Neural progenitor cell (in vitro differentiated cells): Measurements from ENCODE around the gene ERC2. TPM values are rescaled to one million over a fixed set of nuclear protein-coding genes. Genes with fewer than 3 reads are reported as not detected.

ENCODE experiments used
- DNase-seq: peaks from one replicate; pipeline ENCODE4 v3.0.0-alpha.2; 2016; ENCODE audit warnings: low spot score
- H2AFZ ChIP-seq: fragments of 200-600 bp; sonication (generic); replicated peaks from 2 replicates; pipeline ENCODE4 v1.6.1; 2016; ENCODE audit warnings: antibody characterized with exemption
- H3F3A ChIP-seq: fragments of 200-600 bp; sonication (generic); 2 replicates; pipeline ENCODE4 v1.6.1; 2016; ENCODE audit warnings: antibody characterized with exemption, low read depth
- H3K27ac ChIP-seq: fragments of 200-600 bp; sonication (generic); 2 replicates; pipeline ENCODE4 v1.5.1; 2016; ENCODE audit warnings: mild to moderate bottlenecking
- H3K27me3 ChIP-seq: fragments of 200-600 bp; sonication (generic); 2 replicates; pipeline ENCODE4 v1.6.1; 2016; ENCODE audit warnings: mild to moderate bottlenecking, moderate library complexity
- H3K36me3 ChIP-seq: fragments of 200-600 bp; sonication (generic); 2 replicates; pipeline ENCODE4 v1.5.1; 2016
- H3K4me1 ChIP-seq: fragments of 200-600 bp; sonication (generic); 2 replicates; pipeline ENCODE4 v1.6.1; 2016; ENCODE audit warnings: mixed run types
- H3K4me2 ChIP-seq: fragments of 200-600 bp; sonication (generic); 2 replicates; pipeline ENCODE4 v1.6.1; 2016
- H3K4me3 ChIP-seq: fragments of 200-600 bp; sonication (generic); 2 replicates; pipeline ENCODE4 v1.5.1; 2016
- H3K79me2 ChIP-seq: fragments of 200-600 bp; sonication (generic); 2 replicates; pipeline ENCODE4 v1.6.1; 2016; ENCODE audit warnings: low read depth
- H3K9ac ChIP-seq: fragments of 200-600 bp; sonication (generic); 2 replicates; pipeline ENCODE4 v1.6.1; 2016
- H3K9me3 ChIP-seq: fragments of 200-600 bp; sonication (generic); 2 replicates; pipeline ENCODE4 v1.5.1; 2016; ENCODE audit warnings: low read depth
- H4K20me1 ChIP-seq: fragments of 200-600 bp; sonication (generic); 2 replicates; pipeline ENCODE4 v1.6.1; 2016; ENCODE audit warnings: low read depth
- H3K27ac Mint-ChIP-seq: 3 replicates; pipeline ENCODE4 v1.8.0; 2021; ENCODE audit warnings: mixed read lengths
- H3K27me3 Mint-ChIP-seq: 2 replicates; pipeline ENCODE4 v1.8.0; 2022; ENCODE audit warnings: low read depth, mild to moderate bottlenecking, inconsistent platforms, moderate library complexity, mixed read lengths; ENCODE audit not compliant: insufficient read depth
- H3K36me3 Mint-ChIP-seq: 3 replicates; pipeline ENCODE4 v1.8.0; 2021; ENCODE audit warnings: mixed read lengths
- H3K4me1 Mint-ChIP-seq: 3 replicates; pipeline ENCODE4 v1.8.0; 2021; ENCODE audit warnings: mixed read lengths
- H3K4me3 Mint-ChIP-seq: 3 replicates; pipeline ENCODE4 v1.8.0; 2021; ENCODE audit warnings: mild to moderate bottlenecking, moderate library complexity, mixed read lengths
- H3K9me3 Mint-ChIP-seq: 3 replicates; pipeline ENCODE4 v1.8.0; 2020; ENCODE audit warnings: mixed read lengths
- EZH2 ChIP-seq: fragments of 200-600 bp; sonication (generic); IDR thresholded peaks from 2 replicates; pipeline ENCODE4 v1.6.1; 2017; ENCODE audit warnings: antibody characterized with exemption, mild to moderate bottlenecking, moderate library complexity
- EZH2phosphoT487 ChIP-seq: fragments of 200-600 bp; sonication (generic); IDR thresholded peaks from 2 replicates; pipeline ENCODE4 v1.6.1; 2017; ENCODE audit warnings: antibody characterized with exemption
- total RNA-seq: library from RNA; depleted of rRNA; stranded (reverse); fragments of >200 nt; gene quantifications from 2 replicates; pipeline ENCODE4 v1.2.3, GENCODE V29; 2015; ENCODE audit warnings: low replicate concordance
- TF ChIP-seq, protein P1 (sequence below): fragments of 200-600 bp; sonication (generic); IDR thresholded peaks from 2 replicates; pipeline ENCODE4 v1.5.1; 2017; ENCODE audit warnings: antibody characterized with exemption, mild to moderate bottlenecking

The ERC2 gene
- total RNA-seq, 1 donor from 2014 or later, result 24.8 TPM

DNA sequence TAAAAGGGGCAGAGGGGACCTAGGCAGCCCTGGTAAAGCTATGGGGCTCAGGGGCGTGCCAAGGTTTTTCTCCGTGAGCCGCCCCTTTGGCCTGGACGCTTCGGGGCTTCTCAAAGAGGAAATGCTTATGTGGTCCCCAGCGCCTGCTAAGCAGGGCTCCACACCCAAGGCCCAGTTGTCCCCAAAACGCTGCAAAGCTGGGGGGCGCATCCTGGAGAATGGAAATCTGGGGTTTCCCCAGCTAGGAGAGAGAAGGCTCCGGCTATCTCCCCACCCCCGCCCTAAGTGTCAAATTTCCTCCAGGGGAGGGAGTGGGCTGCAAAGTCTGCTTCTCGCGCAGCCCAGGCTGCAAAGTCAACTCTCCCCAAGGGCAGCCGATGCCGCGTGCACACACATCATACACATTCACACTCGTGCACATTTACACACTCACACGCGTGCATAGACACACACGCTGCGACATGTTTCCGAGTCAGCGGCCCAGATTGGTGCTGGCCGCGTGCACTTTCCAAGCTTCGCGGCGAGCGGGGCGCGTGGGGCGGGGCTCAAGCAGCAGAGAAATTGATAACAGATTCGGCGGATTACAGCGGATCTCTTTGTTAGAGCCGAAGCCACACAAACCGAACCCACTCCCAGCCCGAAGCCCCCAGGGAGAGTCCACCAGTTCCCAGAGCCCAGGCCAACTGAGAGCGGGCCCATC is 985.6 kb downstream of the ERC2 start:
- H2AFZ ChIP-seq, result peak overlapping the region; percentile 16
- peak overlapping the region; percentile 74 for H3K4me3 ChIP-seq
- H3K36me3 Mint-ChIP-seq, result peaks cover 21% of the 10 kb centered on the region
- H3K27ac Mint-ChIP-seq, result no peak overlapping the region
- DNase-seq, result peak; percentile 60
- peaks cover 54% of the 10 kb centered on the region for H4K20me1 ChIP-seq
- H3K27me3 ChIP-seq, result peaks cover 98% of the 10 kb centered on the region
- peaks cover 46% of the 10 kb centered on the region for H3F3A ChIP-seq
- H3K4me2 ChIP-seq, result peak overlapping the region; percentile 94
- peaks cover 29% of the 10 kb centered on the region for H3K27me3 Mint-ChIP-seq
- peak; percentile 41 for TF ChIP-seq EZH2phosphoT487
- peak; percentile 55 for TF ChIP-seq EZH2
- TF ChIP-seq, protein P1, sequence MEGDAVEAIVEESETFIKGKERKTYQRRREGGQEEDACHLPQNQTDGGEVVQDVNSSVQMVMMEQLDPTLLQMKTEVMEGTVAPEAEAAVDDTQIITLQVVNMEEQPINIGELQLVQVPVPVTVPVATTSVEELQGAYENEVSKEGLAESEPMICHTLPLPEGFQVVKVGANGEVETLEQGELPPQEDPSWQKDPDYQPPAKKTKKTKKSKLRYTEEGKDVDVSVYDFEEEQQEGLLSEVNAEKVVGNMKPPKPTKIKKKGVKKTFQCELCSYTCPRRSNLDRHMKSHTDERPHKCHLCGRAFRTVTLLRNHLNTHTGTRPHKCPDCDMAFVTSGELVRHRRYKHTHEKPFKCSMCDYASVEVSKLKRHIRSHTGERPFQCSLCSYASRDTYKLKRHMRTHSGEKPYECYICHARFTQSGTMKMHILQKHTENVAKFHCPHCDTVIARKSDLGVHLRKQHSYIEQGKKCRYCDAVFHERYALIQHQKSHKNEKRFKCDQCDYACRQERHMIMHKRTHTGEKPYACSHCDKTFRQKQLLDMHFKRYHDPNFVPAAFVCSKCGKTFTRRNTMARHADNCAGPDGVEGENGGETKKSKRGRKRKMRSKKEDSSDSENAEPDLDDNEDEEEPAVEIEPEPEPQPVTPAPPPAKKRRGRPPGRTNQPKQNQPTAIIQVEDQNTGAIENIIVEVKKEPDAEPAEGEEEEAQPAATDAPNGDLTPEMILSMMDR, result no peak
- no peaks in the 10 kb centered on the region for H3K9me3 ChIP-seq
- peaks cover 38% of the 10 kb centered on the region for H3K4me1 Mint-ChIP-seq
- H3K9me3 Mint-ChIP-seq, result no peaks in the 10 kb centered on the region
- peak overlapping the region; percentile 96 for H3K4me3 Mint-ChIP-seq
- no peak overlapping the region for H3K9ac ChIP-seq
- H3K4me1 ChIP-seq, result peaks cover 33% of the 10 kb centered on the region
- H3K27ac ChIP-seq, result no peak overlapping the region
- no peaks in the 10 kb centered on the region for H3K79me2 ChIP-seq
- H3K36me3 ChIP-seq, result no peaks in the 10 kb centered on the region

- peak overlapping the region; percentile 96 for H3K4me3 Mint-ChIP-seq
- H3K4me2 ChIP-seq, result peak overlapping the region; percentile 94
- H3K36me3 ChIP-seq, result no peaks in the 10 kb centered on the region
- H3K79me2 ChIP-seq, result no peaks in the 10 kb centered on the region
- peaks cover 40% of the 10 kb centered on the region for H3F3A ChIP-seq
- H3K27ac Mint-ChIP-seq, result no peak overlapping the region
- no peaks in the 10 kb centered on the region for H3K9me3 Mint-ChIP-seq
- H3K27ac ChIP-seq, result no peak overlapping the region
- H3K9ac ChIP-seq, result no peak overlapping the region
- peaks cover 98% of the 10 kb centered on the region for H3K27me3 ChIP-seq
- TF ChIP-seq EZH2phosphoT487, result peak; percentile 18
- TF ChIP-seq EZH2, result peak; percentile 32
- TF ChIP-seq, protein P1, result peak; percentile 33
- H3K27me3 Mint-ChIP-seq, result peaks cover 29% of the 10 kb centered on the region
- peak overlapping the region; percentile 16 for H2AFZ ChIP-seq
- peak overlapping the region; percentile 74 for H3K4me3 ChIP-seq
- H3K36me3 Mint-ChIP-seq, result peaks cover 27% of the 10 kb centered on the region
- DNase-seq, result peak; percentile 46
- H4K20me1 ChIP-seq, result peaks cover 54% of the 10 kb centered on the region
- peaks cover 38% of the 10 kb centered on the region for H3K4me1 Mint-ChIP-seq
- H3K4me1 ChIP-seq, result peaks cover 33% of the 10 kb centered on the region
- no peaks in the 10 kb centered on the region for H3K9me3 ChIP-seq
Measured at GRCh38 chr3:55481744-55482495, 986.3 kb downstream of the ERC2 start.

- Mint-ChIP-seq H3K27ac (no peak overlapping the region), H3K4me1 (peaks cover 43% of the 10 kb centered on the region), H3K4me3 (peak overlapping the region; percentile 96), H3K36me3 (peaks cover 32% of the 10 kb centered on the region), H3K27me3 (peaks cover 27% of the 10 kb centered on the region), H3K9me3 (no peaks in the 10 kb centered on the region)
- Histone ChIP-seq H2AFZ (peak overlapping the region; percentile 55), H3K4me1 (peaks cover 33% of the 10 kb centered on the region), H3K4me2 (peak overlapping the region; percentile 94), H3K27ac (no peak overlapping the region), H3K36me3 (no peaks in the 10 kb centered on the region), H3K9me3 (no peaks in the 10 kb centered on the region), H3K79me2 (no peaks in the 10 kb centered on the region), H4K20me1 (peaks cover 51% of the 10 kb centered on the region), H3K4me3 (peak overlapping the region; percentile 74), H3K9ac (no peak overlapping the region), H3K27me3 (peaks cover 91% of the 10 kb centered on the region), H3F3A (peaks cover 35% of the 10 kb centered on the region)
- DNase-seq, result peak; percentile 63
- TF ChIP-seq EZH2phosphoT487 (peak; percentile 22), EZH2 (peak; percentile 69)
- TF ChIP-seq, protein P1, result peak; percentile 15
Measured at GRCh38 chr3:55480911-55481743, 987.1 kb downstream of the ERC2 start.
